NT2/D1 (cell line): Measurements from ENCODE around the gene GNAI3.

Experiments
- YY1 ChIP-seq: IDR thresholded peaks from 2 replicates; pipeline ENCODE4 v1.6.1; 2011; ENCODE audit not compliant: insufficient read length, insufficient read depth
- ZNF274 ChIP-seq: IDR thresholded peaks from 2 replicates; pipeline ENCODE4 v1.6.1; 2011; ENCODE audit warnings: mild to moderate bottlenecking, low read depth, low read length

DNA sequence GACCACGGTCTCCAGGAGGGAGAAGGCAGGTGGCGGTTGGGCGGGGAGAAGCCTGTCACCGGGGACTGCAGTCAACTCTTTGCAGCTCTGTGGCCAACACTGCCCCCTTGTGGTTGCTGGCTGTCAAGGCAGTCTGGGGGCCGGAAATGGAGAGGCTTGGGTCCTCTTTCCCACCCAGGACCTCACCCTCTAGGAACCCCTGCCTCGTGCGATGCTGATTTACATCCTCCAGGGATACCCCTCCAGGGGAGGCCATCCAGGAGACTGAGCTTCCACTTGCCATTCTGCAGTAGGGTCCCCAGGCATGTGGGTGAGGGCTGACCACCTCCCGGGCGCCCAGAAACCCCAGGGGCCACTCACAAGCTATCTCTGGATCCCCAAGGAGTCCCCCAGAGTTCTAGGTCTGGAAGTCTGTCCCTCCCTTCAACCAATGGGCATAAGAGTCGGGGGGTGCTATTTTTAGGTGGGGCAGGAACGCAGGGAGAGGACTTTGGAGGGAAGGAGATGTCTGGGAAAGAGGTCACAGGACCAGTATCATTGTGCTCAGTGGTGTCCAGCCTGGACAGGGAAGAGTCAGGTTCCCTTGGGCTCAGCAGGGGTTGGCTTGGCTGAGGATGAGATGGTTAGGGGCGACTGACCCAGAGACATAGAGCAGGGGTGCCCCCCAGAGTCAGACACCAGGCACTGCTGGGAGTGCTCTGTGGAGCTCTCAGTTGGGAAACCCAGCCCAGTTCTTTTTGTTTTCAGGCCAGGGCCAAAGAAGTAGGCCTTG lies 15.9 kb upstream of the GNAI3 start:
- TF ChIP-seq ZNF274 (no peak), YY1 (no peak)
